GM12874 (cell line): Measurements from ENCODE around the gene LITAFD.

ENCODE experiments used
- CTCF ChIP-seq: IDR thresholded peaks from 2 replicates; pipeline ENCODE4 v1.5.1; 2011; ENCODE audit warnings: low read depth, mild to moderate bottlenecking, control low read depth, low read length, moderate library complexity; ENCODE audit not compliant: insufficient read depth

The LITAFD gene

GRCh38 chr16:8901320-8901861 lies 19.2 kb downstream of the LITAFD start:
- TF ChIP-seq CTCF: no peak

- no peak for TF ChIP-seq CTCF
Observed at GRCh38 chr16:8903004-8903403, 20.9 kb downstream of the LITAFD start.

- no peak for TF ChIP-seq CTCF
Observed at GRCh38 chr16:8904018-8904430, 21.9 kb downstream of the LITAFD start.

GRCh38 chr16:8905168-8905762 lies 23.1 kb downstream of the LITAFD start:
- TF ChIP-seq CTCF: peak; percentile 40

- TF ChIP-seq CTCF: peak; percentile 40; the same call in 1 of the 2 replicates
Observed at GRCh38 chr16:8905795-8906591, 23.8 kb downstream of the LITAFD start.

DNA sequence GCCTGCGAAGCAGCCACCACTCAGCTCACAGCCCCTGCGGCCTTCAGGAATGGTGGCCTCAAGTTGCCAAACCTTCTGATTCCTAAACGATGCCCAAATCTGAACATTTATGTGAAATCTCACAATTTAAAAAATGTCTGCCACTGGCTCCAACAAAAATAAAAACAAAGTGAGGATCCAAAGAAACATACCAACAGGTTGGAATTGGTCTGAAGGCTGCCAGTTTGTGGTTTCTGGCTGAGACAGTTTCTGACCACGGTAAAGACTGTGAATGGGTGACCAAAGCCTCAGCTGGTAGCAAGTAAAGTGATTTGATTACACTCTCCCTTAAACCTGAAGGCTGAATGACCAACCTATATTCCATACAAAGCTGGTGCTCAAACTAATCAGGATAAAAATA lies 24.9 kb downstream of the LITAFD start:
- TF ChIP-seq CTCF: no peak

- no peak for TF ChIP-seq CTCF
Observed at GRCh38 chr16:8908810-8909468, 26.8 kb downstream of the LITAFD start.
